HFFc6 (cell line): ENCODE data around the gene ATG14. TPM values are rescaled to one million over a fixed set of nuclear protein-coding genes. Genes with fewer than 3 reads are reported as not detected.
"Not testable (repeated sequence)": the region's sequence is repeated elsewhere in the genome, so short reads cannot be mapped to it uniquely, and the experiment has no call there.

Experiments
- DNase-seq: peaks from one replicate; pipeline ENCODE4 v3.0.0-alpha.2; 2018
- H3K27ac Mint-ChIP-seq: 2 replicates; pipeline ENCODE4 v1.8.0; 2020; ENCODE audit warnings: mild to moderate bottlenecking, mixed read lengths
- H3K27me3 Mint-ChIP-seq: 2 replicates; pipeline ENCODE4 v1.8.0; 2021; ENCODE audit warnings: mild to moderate bottlenecking, moderate library complexity, mixed read lengths; ENCODE audit not compliant: insufficient read depth
- H3K36me3 Mint-ChIP-seq: 2 replicates; pipeline ENCODE4 v1.8.0; 2021; ENCODE audit warnings: low read depth, mixed read lengths
- H3K4me1 Mint-ChIP-seq: 2 replicates; pipeline ENCODE4 v1.8.0; 2020; ENCODE audit warnings: low read depth, mixed read lengths
- H3K4me3 Mint-ChIP-seq: 2 replicates; pipeline ENCODE4 v1.8.0; 2020; ENCODE audit warnings: mild to moderate bottlenecking, moderate library complexity, mixed read lengths
- H3K9me3 Mint-ChIP-seq: 2 replicates; pipeline ENCODE4 v1.8.0; 2020; ENCODE audit warnings: mild to moderate bottlenecking, mixed read lengths
- CTCF ChIP-seq: fragments of 200-600 bp; sonication (generic); IDR thresholded peaks from 2 replicates; pipeline ENCODE4 v1.5.0; 2021; ENCODE audit warnings: antibody characterized with exemption, mild to moderate bottlenecking
- total RNA-seq, 6 experiments: library from RNA; stranded (reverse); fragmentation: NEBNext Ultra II Directional; extraction: Animal tissue kit (Norgen Biotek cat#: 25700); gene quantifications; 2 replicates in 1 of 6; 3 replicates in 5 of 6; pipeline ENCODE4 v1.2.3, GENCODE V29; 2021

The ATG14 gene
- total RNA-seq, 6 experiments from 2014 or later = 7.9 to 9.2 (median 8.5) TPM

DNA sequence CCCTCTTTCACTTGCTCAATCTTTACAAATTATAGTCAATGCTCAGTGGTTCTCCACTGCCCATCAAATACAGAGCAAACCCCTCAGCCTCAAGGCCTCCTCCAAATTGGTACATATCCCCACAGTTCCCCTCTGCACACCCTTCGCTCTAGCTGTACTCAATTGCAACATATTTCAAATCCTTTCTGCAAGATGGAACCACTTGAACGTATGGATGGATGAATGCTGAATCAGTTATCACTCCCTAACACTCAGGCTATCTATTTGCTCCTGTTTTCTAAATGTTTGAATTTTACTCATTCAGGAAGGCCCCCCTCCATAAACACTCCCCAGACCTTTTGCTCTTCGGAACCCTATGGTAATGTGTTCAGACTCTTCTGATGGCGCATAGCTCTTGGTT, 24.5 kb downstream of the ATG14 start:
- Mint-ChIP-seq H3K4me3 (no peak overlapping the region), H3K4me1 (peaks cover 63% of the 10 kb centered on the region), H3K27me3 (peaks cover 2% of the 10 kb centered on the region; the same call in 1 of the 2 replicates), H3K36me3 (peaks cover 39% of the 10 kb centered on the region), H3K27ac (no peak overlapping the region), H3K9me3 (no peaks in the 10 kb centered on the region)
- no peak for TF ChIP-seq CTCF
- DNase-seq = no peak

DNA sequence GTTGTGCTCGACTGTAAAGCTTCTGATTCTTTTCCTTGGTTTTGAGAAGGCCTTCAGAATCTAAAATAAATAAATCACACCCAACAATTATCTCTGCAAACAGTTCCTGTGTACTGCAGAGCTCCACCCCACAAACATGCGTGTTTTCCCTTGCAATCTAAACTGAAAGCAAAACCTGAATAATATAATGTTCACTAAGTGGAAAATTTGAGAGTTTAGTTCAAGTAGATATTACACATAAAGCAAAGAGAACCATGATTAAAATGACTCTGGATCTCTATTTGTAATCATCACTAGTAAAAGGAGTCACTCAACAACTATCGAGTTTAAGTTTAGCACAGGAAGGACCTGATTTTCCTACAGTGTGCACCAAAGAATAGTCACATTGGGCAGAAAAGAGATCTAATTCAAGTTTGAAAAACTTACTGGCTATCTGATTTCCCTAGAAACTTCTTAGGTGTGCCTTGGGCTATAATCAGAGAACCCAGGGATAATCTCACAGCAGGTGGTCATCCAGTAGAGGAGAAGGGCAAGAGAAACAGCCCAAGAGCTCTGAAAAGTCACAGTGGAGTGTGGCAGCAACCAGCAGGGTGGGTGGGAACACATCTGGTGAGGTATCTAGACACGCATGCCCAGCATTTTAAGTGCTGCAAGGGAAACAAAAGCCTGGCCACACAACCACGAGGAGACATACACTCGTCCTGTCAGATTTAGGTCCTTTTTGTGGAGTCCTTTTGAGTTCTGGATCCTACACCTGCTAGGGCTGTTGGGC, 25.4 kb downstream of the ATG14 start:
- no peaks in the 10 kb centered on the region for H3K9me3 Mint-ChIP-seq
- peaks cover 2% of the 10 kb centered on the region; the same call in 1 of the 2 replicates for H3K27me3 Mint-ChIP-seq
- H3K4me3 Mint-ChIP-seq = no peak overlapping the region
- H3K27ac Mint-ChIP-seq = no peak overlapping the region
- H3K4me1 Mint-ChIP-seq = peaks cover 72% of the 10 kb centered on the region
- H3K36me3 Mint-ChIP-seq = peaks cover 39% of the 10 kb centered on the region
- TF ChIP-seq CTCF = no peak
- DNase-seq = no peak

DNA sequence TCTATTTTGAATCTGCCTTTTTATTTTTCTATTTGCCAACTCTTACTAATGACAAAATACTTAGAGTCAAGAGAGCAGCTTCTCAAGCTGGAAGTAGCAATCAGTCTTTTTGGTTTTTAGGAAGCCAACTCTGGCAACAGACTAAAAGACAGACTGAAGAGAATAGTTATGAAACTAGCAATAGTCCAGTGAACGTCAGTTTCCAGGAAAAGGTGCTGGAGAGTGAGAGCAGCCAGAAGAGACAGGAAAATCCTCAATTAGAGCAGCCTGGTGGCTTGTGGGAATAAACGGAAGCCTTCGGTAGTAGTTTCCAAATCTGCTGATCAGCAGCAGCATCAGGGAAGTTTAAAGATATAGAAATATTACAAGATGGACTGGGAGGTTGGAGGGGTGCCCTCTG, 27.1 kb downstream of the ATG14 start:
- H3K4me1 Mint-ChIP-seq = peaks cover 66% of the 10 kb centered on the region
- H3K4me3 Mint-ChIP-seq = no peak overlapping the region
- no peaks in the 10 kb centered on the region for H3K9me3 Mint-ChIP-seq
- H3K36me3 Mint-ChIP-seq = peaks cover 45% of the 10 kb centered on the region
- no peak overlapping the region for H3K27ac Mint-ChIP-seq
- no peak for TF ChIP-seq CTCF
- DNase-seq = no peak
- peaks cover 2% of the 10 kb centered on the region; the same call in 1 of the 2 replicates for H3K27me3 Mint-ChIP-seq

GRCh38 chr14:55383541-55384140, 28.0 kb downstream of the ATG14 start:
- Mint-ChIP-seq H3K9me3 (no peaks in the 10 kb centered on the region), H3K36me3 (peaks cover 45% of the 10 kb centered on the region), H3K27ac (peak overlapping the region; percentile 81), H3K4me1 (peaks cover 57% of the 10 kb centered on the region), H3K4me3 (peak overlapping the region; percentile 82), H3K27me3 (peaks cover 2% of the 10 kb centered on the region; the same call in 1 of the 2 replicates)
- TF ChIP-seq CTCF = no peak
- no peak for DNase-seq

DNA sequence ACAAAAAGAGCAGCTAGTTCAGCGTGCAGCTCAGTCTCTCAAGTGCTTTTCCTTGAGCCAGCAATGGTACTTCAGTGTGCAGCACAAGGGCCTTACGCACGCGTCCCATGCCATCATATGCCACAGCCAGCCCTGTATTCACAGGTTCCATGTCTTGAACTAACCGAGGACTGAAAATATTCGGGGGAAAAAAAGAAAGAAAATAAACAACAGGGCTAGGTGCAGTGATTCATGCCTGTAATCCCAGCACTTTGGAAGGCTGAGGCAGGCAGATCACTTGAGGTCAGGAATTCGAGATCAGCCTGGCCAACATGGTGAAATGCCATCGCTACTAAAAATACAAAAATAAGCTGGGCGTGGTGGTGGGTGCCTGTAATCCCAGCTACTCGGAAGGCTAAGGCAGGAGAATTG, 28.6 kb downstream of the ATG14 start:
- not testable (repeated sequence) for H3K27me3 Mint-ChIP-seq, H3K9me3 Mint-ChIP-seq
- Mint-ChIP-seq H3K36me3 (peaks cover 42% of the 10 kb centered on the region), H3K27ac (peak overlapping the region; percentile 81), H3K4me3 (peak overlapping the region; percentile 82), H3K4me1 (peaks cover 51% of the 10 kb centered on the region)
- DNase-seq = peak; percentile 54

DNA sequence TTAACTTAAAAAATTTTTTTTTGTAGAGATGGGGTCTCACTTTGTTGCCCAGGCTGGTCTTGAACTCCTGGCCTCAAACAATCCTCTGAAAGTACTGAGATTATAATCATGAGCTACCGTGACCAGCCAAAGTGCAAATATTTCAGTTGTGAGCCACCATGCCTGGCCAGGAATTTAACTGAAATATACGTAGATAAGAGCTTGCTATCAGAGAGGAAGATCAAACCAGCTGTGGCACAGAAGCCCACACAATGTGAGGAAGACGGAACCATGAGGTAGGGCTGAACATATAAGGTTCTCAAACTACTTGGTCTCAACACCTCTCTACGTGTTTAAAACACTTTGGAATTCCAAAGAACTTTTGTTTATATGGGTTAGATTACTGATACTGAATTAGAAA, 29.1 kb downstream of the ATG14 start:
- peak; percentile 51 for DNase-seq
- peaks cover 38% of the 10 kb centered on the region for H3K36me3 Mint-ChIP-seq
- peaks cover under 1% of the 10 kb centered on the region; the same call in 1 of the 2 replicates for H3K27me3 Mint-ChIP-seq
- H3K4me3 Mint-ChIP-seq = peak overlapping the region; percentile 13; the same call in 1 of the 2 replicates
- peak overlapping the region; percentile 81 for H3K27ac Mint-ChIP-seq
- TF ChIP-seq CTCF = no peak
- peaks cover 47% of the 10 kb centered on the region for H3K4me1 Mint-ChIP-seq
- no peaks in the 10 kb centered on the region for H3K9me3 Mint-ChIP-seq
